Endometrial microvascular endothelial cells (primary cell): ENCODE results near the gene GAGE10. TPM values are rescaled to one million over a fixed set of nuclear protein-coding genes. Genes with fewer than 3 reads are reported as not detected.
"Not testable (repeated sequence)": the region's sequence is repeated elsewhere in the genome, so short reads cannot be mapped to it uniquely, and the experiment has no call there.

Experiments used
- in situ Hi-C: cut with HindIII; loops from 2 replicates; pipeline ENCODE4 v1.10.0; 2017; ENCODE audit warnings: low sequenced_read_pairs, low pct_unique_long_range_greater_than_20kb; ENCODE audit errors: inconsistent ontology term
- total RNA-seq: library from RNA; depleted of rRNA; stranded (reverse); fragments of >200 nt; gene quantifications from one replicate; pipeline ENCODE4 v1.2.3, GENCODE V29; 2015; ENCODE audit errors: inconsistent ontology term

Gene GAGE10
- total RNA-seq, 1 donor from 2014 or later = not detected

GRCh38 chrX:49309401-49309981 lies 6.0 kb downstream of the GAGE10 start:
- in situ Hi-C loops = no loop called here

DNA sequence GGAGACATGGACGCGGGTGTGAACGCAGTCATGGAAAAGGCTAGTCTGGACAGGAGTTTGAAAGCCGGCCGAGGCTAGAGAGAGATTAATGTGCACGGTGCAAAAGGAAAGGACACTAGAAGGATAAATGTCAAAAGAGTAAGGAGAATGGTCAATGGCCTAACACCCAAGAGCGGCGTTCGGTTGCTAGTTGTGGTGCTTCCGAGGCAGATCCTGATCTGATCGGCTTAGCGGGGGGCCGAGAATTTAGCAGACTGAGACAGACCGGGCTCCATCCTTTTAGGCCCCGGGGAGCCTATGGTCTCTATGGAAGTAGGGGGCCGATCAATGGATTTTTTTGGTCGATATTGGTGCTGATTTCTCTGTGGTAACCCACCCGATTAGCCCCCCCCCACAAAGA lies 6.9 kb downstream of the GAGE10 start:
- in situ Hi-C loops = no loop called here

- in situ Hi-C loops = no loop called here
Observed at GRCh38 chrX:49312176-49312575, 8.7 kb downstream of the GAGE10 start.

- in situ Hi-C loops = no loop called here
Observed at GRCh38 chrX:49316085-49316484, 12.6 kb downstream of the GAGE10 start.

- in situ Hi-C loops = not testable (repeated sequence)
Observed at GRCh38 chrX:49321737-49322136, 18.3 kb downstream of the GAGE10 start, which contains the start of gene GAGE12J. TSS of gene GAGE12J (plus strand) at chrX:49322037. CDS start at chrX:49323194, 1,157 bp downstream.

GRCh38 chrX:49322266-49322665 lies 18.8 kb downstream of the GAGE10 start:
- in situ Hi-C loops = not testable (repeated sequence)

- in situ Hi-C loops = not testable (repeated sequence)
Observed at GRCh38 chrX:49323735-49324134, 20.3 kb downstream of the GAGE10 start.

DNA sequence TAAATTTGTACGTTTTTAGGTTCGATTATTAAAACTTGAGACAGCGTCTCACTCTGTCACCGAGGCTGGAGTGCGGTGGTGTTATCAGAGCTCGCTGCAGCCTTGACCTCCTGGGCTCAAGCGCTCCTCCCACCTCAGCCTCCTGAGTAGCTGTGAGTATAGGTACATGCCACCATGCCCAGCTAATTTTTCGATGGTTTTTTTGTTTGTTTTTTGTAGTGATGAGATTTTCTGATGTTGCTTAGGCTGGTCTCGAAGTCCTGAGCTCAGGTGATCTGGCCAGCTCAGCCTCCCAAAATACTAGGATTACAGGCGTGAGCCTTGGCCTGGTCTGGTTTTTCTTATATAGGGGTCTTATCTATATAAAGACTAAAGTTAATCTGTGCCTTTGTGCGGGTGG lies 27.0 kb downstream of the GAGE10 start:
- in situ Hi-C loops = not testable (repeated sequence)

GRCh38 chrX:49331282-49331681 lies 27.8 kb downstream of the GAGE10 start, which contains the start of gene GAGE13:
TSS of gene GAGE13 (plus strand) at chrX:49331582. CDS start at chrX:49332738, 1,156 bp downstream.
- in situ Hi-C loops = not testable (repeated sequence)

GRCh38 chrX:49331841-49332240 lies 28.4 kb downstream of the GAGE10 start:
- in situ Hi-C loops = not testable (repeated sequence)

GRCh38 chrX:49341449-49341848 lies 38.0 kb downstream of the GAGE10 start:
- in situ Hi-C loops = not testable (repeated sequence)

GRCh38 chrX:49344496-49345175 lies 41.2 kb downstream of the GAGE10 start:
- in situ Hi-C loops = not testable (repeated sequence)

- in situ Hi-C loops = not testable (repeated sequence)
Observed at GRCh38 chrX:49345402-49345801, 42.0 kb downstream of the GAGE10 start.

DNA sequence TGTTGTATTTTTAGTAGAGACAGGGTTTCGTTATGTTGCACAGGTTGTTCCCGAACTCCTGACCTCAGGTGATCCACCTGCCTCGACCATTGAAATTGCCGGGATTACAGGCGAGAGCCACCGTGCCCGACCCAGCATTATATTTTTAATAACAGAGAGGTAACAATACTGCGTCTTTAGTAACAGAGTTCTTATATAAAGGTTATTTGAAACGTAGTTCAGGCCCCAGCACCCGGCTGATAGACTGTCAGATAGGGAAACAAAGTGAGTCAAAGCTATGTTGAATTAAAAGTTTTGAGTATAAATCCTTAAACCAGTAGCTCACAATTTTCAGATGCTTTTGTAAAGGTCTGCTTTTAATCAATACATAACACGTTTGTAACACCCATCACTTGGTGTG lies 42.7 kb downstream of the GAGE10 start:
- in situ Hi-C loops = not testable (repeated sequence)

Other genes starting within 250 kb of the GAGE10 start
- gene CCDC120, start 244.6 kb upstream of the GAGE10 start, total RNA-seq = 1.0 TPM
- 11.2 TPM for gene PRAF2, start 229.6 kb upstream of the GAGE10 start, total RNA-seq
- 33.7 TPM for gene WDR45, start 223.8 kb upstream of the GAGE10 start, total RNA-seq
- gene GPKOW, start 179.9 kb upstream of the GAGE10 start, total RNA-seq = 29.1 TPM
- gene MAGIX, start 140.9 kb upstream of the GAGE10 start, total RNA-seq = 3.7 TPM
- 135 TPM for gene PLP2, start 131.7 kb upstream of the GAGE10 start, total RNA-seq
- gene PRICKLE3, start 117.3 kb upstream of the GAGE10 start, total RNA-seq = 23.4 TPM
- gene SYP, start 103.5 kb upstream of the GAGE10 start, total RNA-seq = 0.09 TPM
- gene CACNA1F, start 70.3 kb upstream of the GAGE10 start, total RNA-seq = not detected
- gene CCDC22, start 68.2 kb upstream of the GAGE10 start, total RNA-seq = 25.9 TPM
- 0.28 TPM for gene FOXP3, start 38.9 kb upstream of the GAGE10 start, total RNA-seq
- 0.84 TPM for gene PPP1R3F, start 33.9 kb upstream of the GAGE10 start, total RNA-seq
- gene GAGE12J, start 18.4 kb downstream of the GAGE10 start, total RNA-seq = not detected
- not detected for gene GAGE13, start 27.9 kb downstream of the GAGE10 start, total RNA-seq
- not detected for gene GAGE12C, start 228.5 kb downstream of the GAGE10 start, total RNA-seq
- gene GAGE12D, start 238.1 kb downstream of the GAGE10 start, total RNA-seq = not detected
- not detected for gene GAGE12E, start 247.6 kb downstream of the GAGE10 start, total RNA-seq